Gastroesophageal sphincter (tissue), 4 donors: ENCODE measurements around the gene FBXL16. TPM values are rescaled to one million over a fixed set of nuclear protein-coding genes. Genes with fewer than 3 reads are reported as not detected.
A peak's percentile ranks its signal among the peaks of the same experiment; 100 is the strongest.
"Not testable (repeated sequence)": the region's sequence is repeated elsewhere in the genome, so short reads cannot be mapped to it uniquely, and the experiment has no call there.

ENCODE experiments used
- ATAC-seq: fragments of 150-250 bp; one replicate; pipeline ENCODE4 v1.9.1; 2016; ENCODE audit warnings: mild to moderate bottlenecking, moderate library complexity
- H3K27ac ChIP-seq, 4 donors: fragments of 200-600 bp; sonication (generic) in 3 of 4; 1 replicate in 3 of 4; 2 replicates in 1 of 4; pipeline ENCODE4 v1.5.1; 2016 to 2019
- H3K27me3 ChIP-seq: fragments of 200-600 bp; sonication (generic); one replicate; pipeline ENCODE4 v1.5.1; 2019
- H3K36me3 ChIP-seq, 2 donors: fragments of 200-600 bp; sonication (generic); one replicate each; pipeline ENCODE4 v1.5.1; 2019; ENCODE audit warnings: control low read depth in 1 of 2
- H3K4me1 ChIP-seq, 3 donors: fragments of 200-600 bp; sonication (generic); 1 replicate in 2 of 3; 2 replicates in 1 of 3; pipeline ENCODE4 v1.5.1; 2016 to 2019; ENCODE audit warnings: control low read depth in 2 of 3
- H3K4me3 ChIP-seq, 2 donors: fragments of 200-600 bp; sonication (generic); one replicate each; pipeline ENCODE4 v1.5.1; 2019; ENCODE audit warnings: mild to moderate bottlenecking in 1 of 2, moderate library complexity in 1 of 2
- H3K9me3 ChIP-seq, 3 donors: fragments of 200-600 bp; sonication (generic); one replicate each; pipeline ENCODE4 v1.5.1; 2017 to 2019; ENCODE audit warnings: control low read depth in 2 of 3
- EP300 ChIP-seq: sonication (generic); formaldehyde crosslinking; IDR thresholded peaks from one replicate; pipeline ENCODE4 v1.6.1; 2017; ENCODE audit warnings: antibody characterized with exemption, mild to moderate bottlenecking
- POLR2A ChIP-seq, 2 donors: fragments of 450-650 bp; IDR thresholded peaks; one replicate each; pipeline ENCODE4 v1.6.1; 2017; ENCODE audit warnings: antibody characterized with exemption in 2 of 2, mild to moderate bottlenecking in 2 of 2, moderate library complexity in 1 of 2
- POLR2AphosphoS5 ChIP-seq: sonication (generic); formaldehyde crosslinking; IDR thresholded peaks from one replicate; pipeline ENCODE4 v1.6.1; 2017; ENCODE audit warnings: antibody characterized with exemption
- WGBS, 2 donors: methylation state at CpG; one replicate each; pipeline ENCODE4 v1.1.5; 2018; ENCODE audit warnings: low coverage in 1 of 2; 5-methylcytosine and 5-hydroxymethylcytosine counted together
- total RNA-seq, 4 donors: library from RNA; depleted of rRNA; stranded (reverse); fragments of >200 nt; gene quantifications; one replicate each; pipeline ENCODE4 v1.1.0, GENCODE V29; 2016
- TF ChIP-seq, protein P1 (sequence below), 4 experiments: fragments of 200-600 bp in 2 of 4; fragments of 450-650 bp in 2 of 4; sonication (generic) in 1 of 4; IDR thresholded peaks; one replicate each; pipeline ENCODE4 v1.5.1; 2017 to 2019; ENCODE audit warnings: antibody characterized with exemption in 4 of 4, mild to moderate bottlenecking in 2 of 4, moderate library complexity in 2 of 4

FBXL16 gene
- total RNA-seq, 4 donors from 2014 or later, result 0.27 to 1.4 (median 0.35) TPM

DNA sequence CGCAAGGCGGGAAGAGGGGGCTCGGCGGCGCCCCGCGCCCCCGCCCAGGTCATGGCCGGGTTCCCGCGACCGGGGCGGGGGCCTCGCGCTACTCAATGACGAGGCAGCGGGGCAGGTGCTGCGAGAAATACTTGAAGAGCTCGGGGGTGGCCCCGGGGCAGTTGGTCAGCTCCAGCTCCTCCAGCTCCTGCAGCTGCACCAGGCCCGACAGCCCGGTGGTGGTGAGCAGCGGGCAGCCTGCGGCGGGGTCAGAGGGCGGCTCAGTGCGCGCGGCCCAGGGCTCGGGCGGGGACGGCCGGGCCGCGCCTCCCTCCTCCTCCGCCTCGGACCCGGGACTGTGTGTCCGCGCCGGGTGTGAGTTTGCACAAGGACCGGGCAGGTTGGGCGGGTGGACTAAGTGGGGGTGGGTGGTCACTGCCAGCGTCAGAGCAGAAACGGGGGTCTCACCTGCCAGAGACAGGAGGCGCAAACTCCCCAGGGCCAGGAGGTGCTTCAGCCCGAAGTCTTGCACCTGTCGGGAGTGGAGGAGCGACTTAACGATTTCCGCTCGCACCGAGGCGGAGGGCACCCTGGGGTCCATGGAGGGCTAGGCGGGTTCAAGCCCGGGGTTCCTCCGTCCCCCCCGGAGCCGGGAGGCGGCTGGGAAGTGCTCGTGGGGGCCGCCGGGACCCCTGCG lies 11.3 kb downstream of the FBXL16 start:
- H3K4me1 ChIP-seq, result peaks cover 0 to 44% (median 20%) of the 10 kb centered on the region in 3 donors
- no peaks in the 10 kb centered on the region for H3K36me3 ChIP-seq
- H3K27ac ChIP-seq, result no peak overlapping the region
- no peak for ATAC-seq
- H3K9me3 ChIP-seq, result no peaks in the 10 kb centered on the region
- peaks cover 77% of the 10 kb centered on the region for H3K27me3 ChIP-seq
- no CpG with 5 or more reads among the region's 64 CpGs for whole genome bisulfite sequencing, 2 donors
- H3K4me3 ChIP-seq, result peak overlapping the region in 1 of 2 donors; percentile 19
- TF ChIP-seq POLR2A (IDR thresholded peaks at IDR 0.05) (no peak), POLR2AphosphoS5 (no peak), EP300 (no peak)
- TF ChIP-seq, protein P1, sequence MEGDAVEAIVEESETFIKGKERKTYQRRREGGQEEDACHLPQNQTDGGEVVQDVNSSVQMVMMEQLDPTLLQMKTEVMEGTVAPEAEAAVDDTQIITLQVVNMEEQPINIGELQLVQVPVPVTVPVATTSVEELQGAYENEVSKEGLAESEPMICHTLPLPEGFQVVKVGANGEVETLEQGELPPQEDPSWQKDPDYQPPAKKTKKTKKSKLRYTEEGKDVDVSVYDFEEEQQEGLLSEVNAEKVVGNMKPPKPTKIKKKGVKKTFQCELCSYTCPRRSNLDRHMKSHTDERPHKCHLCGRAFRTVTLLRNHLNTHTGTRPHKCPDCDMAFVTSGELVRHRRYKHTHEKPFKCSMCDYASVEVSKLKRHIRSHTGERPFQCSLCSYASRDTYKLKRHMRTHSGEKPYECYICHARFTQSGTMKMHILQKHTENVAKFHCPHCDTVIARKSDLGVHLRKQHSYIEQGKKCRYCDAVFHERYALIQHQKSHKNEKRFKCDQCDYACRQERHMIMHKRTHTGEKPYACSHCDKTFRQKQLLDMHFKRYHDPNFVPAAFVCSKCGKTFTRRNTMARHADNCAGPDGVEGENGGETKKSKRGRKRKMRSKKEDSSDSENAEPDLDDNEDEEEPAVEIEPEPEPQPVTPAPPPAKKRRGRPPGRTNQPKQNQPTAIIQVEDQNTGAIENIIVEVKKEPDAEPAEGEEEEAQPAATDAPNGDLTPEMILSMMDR (IDR thresholded peaks at IDR 0.05), result no peak

DNA sequence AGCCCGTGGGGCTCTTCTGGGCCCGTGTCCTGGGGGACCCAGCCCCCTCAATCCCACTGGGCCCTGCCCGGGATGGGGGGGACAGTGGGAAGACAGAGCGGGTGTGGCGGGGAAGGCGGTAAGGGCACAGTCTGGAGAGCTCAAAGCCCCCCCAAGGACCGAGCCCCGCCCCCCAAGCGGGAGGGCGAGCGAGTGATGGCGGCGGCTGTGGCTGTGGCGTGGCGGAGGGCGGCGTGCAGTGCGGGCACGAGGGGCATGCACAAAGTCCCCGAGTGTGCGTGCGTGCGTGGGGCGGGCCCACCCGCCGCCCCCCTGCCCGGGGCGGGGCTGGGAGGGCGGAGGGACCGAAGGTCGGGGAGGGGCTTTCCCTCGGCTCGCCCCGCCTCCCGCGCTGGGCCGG lies 11.8 kb downstream of the FBXL16 start:
- peaks cover 71% of the 10 kb centered on the region for H3K27me3 ChIP-seq
- H3K36me3 ChIP-seq, result no peaks in the 10 kb centered on the region
- no peak overlapping the region for H3K27ac ChIP-seq
- H3K9me3 ChIP-seq, result no peaks in the 10 kb centered on the region
- no peak overlapping the region for H3K4me3 ChIP-seq
- ATAC-seq, result no peak
- TF ChIP-seq, protein P1 (IDR thresholded peaks at IDR 0.05), result no peak
- WGBS, 2 donors, result no CpG with 5 or more reads among the region's 37 CpGs
- H3K4me1 ChIP-seq, result peaks cover 0 to 50% (median 26%) of the 10 kb centered on the region in 3 donors

DNA sequence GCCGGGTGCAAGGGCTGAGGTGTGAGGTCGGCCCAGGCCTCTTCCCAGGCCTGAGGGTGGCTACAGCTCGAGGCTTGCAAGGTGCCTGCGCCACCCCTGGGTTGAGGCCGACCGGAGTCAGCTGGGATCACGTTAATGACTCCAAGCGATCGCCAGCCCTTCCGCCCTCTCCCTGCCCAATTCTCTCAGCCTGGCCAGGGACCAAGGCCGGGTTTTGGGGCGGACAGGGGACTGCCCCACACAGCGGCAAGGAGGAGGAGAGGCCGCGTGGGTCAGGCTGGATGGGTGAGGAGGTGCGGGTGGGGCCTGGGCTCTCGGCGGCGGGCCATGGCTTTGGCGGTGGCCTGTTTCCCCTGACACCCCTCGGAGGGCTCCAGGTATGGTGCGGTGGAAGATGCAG lies 12.2 kb downstream of the FBXL16 start:
- peaks cover 67% of the 10 kb centered on the region for H3K27me3 ChIP-seq
- H3K36me3 ChIP-seq, result peaks cover 0 to under 1% of the 10 kb centered on the region in 2 donors
- no peak overlapping the region for H3K27ac ChIP-seq
- no peak for ATAC-seq
- H3K4me3 ChIP-seq, result no peak overlapping the region
- TF ChIP-seq POLR2AphosphoS5, result no peak
- no peak for TF ChIP-seq POLR2A (IDR thresholded peaks at IDR 0.05)
- no peak for TF ChIP-seq EP300
- TF ChIP-seq, protein P1 (IDR thresholded peaks at IDR 0.05), result no peak
- no peaks in the 10 kb centered on the region for H3K9me3 ChIP-seq
- 40% methylated on average over 3 of the region's 22 CpGs; no CpG with 5 or more reads in 1 of the 2 donors for WGBS, 2 donors
- H3K4me1 ChIP-seq, result peaks cover 0 to 54% (median 30%) of the 10 kb centered on the region in 3 donors

DNA sequence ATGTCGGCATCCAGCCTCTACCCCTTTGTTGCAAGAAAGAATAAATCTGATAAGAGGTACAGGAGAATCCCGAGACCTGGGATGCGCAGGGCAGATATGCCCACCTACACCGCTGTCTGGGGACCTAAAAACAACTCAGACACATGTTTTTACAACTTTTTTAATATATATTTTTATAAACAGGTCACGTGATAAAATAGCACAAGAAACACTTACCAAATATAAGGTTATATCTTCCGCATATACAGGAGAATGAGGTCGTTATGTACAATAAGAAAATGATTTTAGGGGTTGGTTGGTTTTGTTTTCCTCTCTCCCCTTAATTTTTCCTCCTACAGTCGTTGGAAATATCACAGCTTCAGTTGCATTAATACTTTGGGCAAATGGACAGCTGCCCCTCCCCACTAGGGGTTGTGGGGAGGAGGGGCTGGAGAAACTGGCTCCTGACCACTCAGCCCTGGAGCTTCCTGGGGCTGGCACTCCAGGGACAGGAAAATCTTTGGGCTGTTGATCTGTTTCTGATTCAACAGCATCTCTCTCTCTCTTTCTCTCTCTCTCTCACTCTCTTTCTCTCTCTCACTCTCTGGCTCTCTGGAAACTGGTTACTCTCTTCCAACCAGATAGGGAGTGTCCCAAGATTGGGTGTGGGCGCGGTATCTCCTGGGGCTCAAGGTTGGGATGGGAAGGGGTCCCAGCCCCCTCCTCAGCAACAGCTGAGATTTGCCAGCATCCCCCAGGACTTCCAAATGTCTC lies 13.1 kb downstream of the FBXL16 start:
- 53 to 64% methylated on average over 8 of the region's 10 CpGs for WGBS, 2 donors
- H3K4me3 ChIP-seq, result no peak overlapping the region
- no peaks in the 10 kb centered on the region for H3K9me3 ChIP-seq
- no peak for TF ChIP-seq POLR2AphosphoS5
- no peak for TF ChIP-seq POLR2A (IDR thresholded peaks at IDR 0.05)
- TF ChIP-seq, protein P1 (IDR thresholded peaks at IDR 0.05), result no peak
- no peak for TF ChIP-seq EP300
- peaks cover 0 to 9% of the 10 kb centered on the region in 2 donors for H3K36me3 ChIP-seq
- no peak for ATAC-seq
- no peak overlapping the region for H3K27ac ChIP-seq
- H3K27me3 ChIP-seq, result peaks cover 59% of the 10 kb centered on the region
- H3K4me1 ChIP-seq, result peaks cover 0 to 57% (median 30%) of the 10 kb centered on the region in 3 donors

DNA sequence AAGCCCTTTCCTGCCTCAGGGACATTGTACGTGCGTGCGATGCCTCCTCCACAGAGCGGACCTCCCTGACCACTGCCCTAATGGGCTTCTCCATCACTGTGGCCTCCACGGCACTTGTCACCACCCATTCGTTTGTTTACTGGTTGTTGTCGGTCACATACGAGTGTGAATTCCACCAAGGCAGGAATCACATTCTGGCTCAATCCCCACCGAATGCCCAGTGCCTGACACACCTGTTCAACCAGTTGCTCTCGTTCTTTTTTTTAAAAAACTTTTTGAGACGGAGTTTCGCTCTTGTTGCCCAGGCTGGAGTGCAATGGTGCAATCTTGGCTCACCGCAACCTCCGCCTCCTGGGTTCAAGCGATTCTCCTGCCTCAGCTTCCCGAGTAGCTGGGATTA lies 14.4 kb downstream of the FBXL16 start:
- H3K4me3 ChIP-seq, ATAC-seq, H3K27ac ChIP-seq, H3K9me3 ChIP-seq: not testable (repeated sequence)
- WGBS, 2 donors, result 86 to 89% methylated on average over 12 to 14 of the region's 16 CpGs
- H3K4me1 ChIP-seq, result peaks cover 0 to 64% (median 30%) of the 10 kb centered on the region in 3 donors
- H3K36me3 ChIP-seq, result peaks cover 0 to 22% of the 10 kb centered on the region in 2 donors
- H3K27me3 ChIP-seq, result peaks cover 46% of the 10 kb centered on the region
